ENCODE data around the gene NFYC.
A peak's percentile ranks its signal among the peaks of the same experiment; 100 is the strongest.

The NFYC gene

GRCh38 chr1:40773748-40774265 is 82.3 kb downstream of the NFYC start:
- 71 to 90% methylated on average over 4 to 5 of the region's 6 CpGs for whole genome bisulfite sequencing, 2 experiments (ENCODE audit: insufficient coverage in 2 of 2)
- Histone ChIP-seq H3K36me3 (ENCODE audit: control insufficient read depth, insufficient read depth, low read length) (peaks cover 28% of the 10 kb centered on the region), H3K4me3 (ENCODE audit: extremely low read depth, insufficient read depth, low read length, poor library complexity, severe bottlenecking) (no peak overlapping the region), H3K27ac (ENCODE audit: low read depth, low read length, severe bottlenecking) (no peak overlapping the region), H3K4me1 (ENCODE audit: control insufficient read depth, insufficient read depth, low read length, poor library complexity, severe bottlenecking) (peaks cover 4% of the 10 kb centered on the region), H3K9me3 (ENCODE audit: control insufficient read depth, low read length) (peaks cover 13% of the 10 kb centered on the region)

DNA sequence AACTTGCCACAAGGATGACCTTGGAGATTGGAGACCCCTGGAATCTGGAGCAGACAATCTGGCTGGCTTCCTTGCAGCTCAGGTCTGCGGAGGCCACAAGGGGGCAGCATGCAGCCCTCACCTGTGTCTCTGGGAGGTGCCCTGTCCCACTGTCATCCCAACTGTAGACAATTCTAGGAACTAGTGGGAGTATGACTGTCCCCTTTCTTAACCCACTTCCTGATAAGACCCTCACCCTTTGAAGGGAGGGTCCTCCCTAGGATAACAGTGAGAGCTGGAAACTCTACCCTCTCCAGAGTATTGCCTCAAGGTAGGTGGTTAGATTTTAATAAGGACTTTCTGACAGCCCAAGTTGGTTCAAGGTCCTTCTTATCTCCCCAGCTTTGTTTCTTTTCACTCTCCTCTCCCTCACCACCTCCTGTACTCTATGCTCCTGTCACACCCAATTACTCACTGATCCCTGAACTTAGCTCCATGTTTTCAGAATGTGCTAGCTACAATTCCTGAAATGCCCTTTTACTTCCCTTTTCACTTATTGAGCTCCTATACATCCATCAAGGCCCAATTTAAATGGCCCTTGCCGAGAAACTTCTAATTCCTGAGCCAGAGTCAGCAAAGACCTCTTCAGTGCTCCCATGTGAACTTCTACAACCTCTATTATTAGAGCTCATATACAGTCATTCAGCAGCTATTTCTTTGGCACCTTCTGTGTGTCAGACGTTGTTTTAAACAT is 82.9 kb downstream of the NFYC start:
- WGBS, 2 experiments (ENCODE audit: insufficient coverage in 2 of 2): 6 to 16% methylated on average over 2 of the region's 3 CpGs
- Histone ChIP-seq H3K36me3 (ENCODE audit: control insufficient read depth, insufficient read depth, low read length) (peaks cover 22% of the 10 kb centered on the region), H3K9me3 (ENCODE audit: control insufficient read depth, low read length) (peaks cover 13% of the 10 kb centered on the region), H3K27ac (ENCODE audit: low read depth, low read length, severe bottlenecking) (no peak overlapping the region), H3K4me3 (ENCODE audit: extremely low read depth, insufficient read depth, low read length, poor library complexity, severe bottlenecking) (no peak overlapping the region), H3K4me1 (ENCODE audit: control insufficient read depth, insufficient read depth, low read length, poor library complexity, severe bottlenecking) (peaks cover 4% of the 10 kb centered on the region)

- peaks cover 10% of the 10 kb centered on the region for H3K36me3 ChIP-seq (ENCODE audit: control insufficient read depth, insufficient read depth, low read length)
- H3K4me1 ChIP-seq (ENCODE audit: control insufficient read depth, insufficient read depth, low read length, poor library complexity, severe bottlenecking): no peaks in the 10 kb centered on the region
- no peak overlapping the region for H3K27ac ChIP-seq (ENCODE audit: low read depth, low read length, severe bottlenecking)
- 87 to 100% methylated on average over 2 to 3 of the region's 4 CpGs for WGBS, 2 experiments (ENCODE audit: insufficient coverage in 2 of 2)
- H3K9me3 ChIP-seq (ENCODE audit: control insufficient read depth, low read length): peaks cover 13% of the 10 kb centered on the region
- no peak overlapping the region for H3K4me3 ChIP-seq (ENCODE audit: extremely low read depth, insufficient read depth, low read length, poor library complexity, severe bottlenecking)
Measured at GRCh38 chr1:40776236-40777072, 85.0 kb downstream of the NFYC start.

DNA sequence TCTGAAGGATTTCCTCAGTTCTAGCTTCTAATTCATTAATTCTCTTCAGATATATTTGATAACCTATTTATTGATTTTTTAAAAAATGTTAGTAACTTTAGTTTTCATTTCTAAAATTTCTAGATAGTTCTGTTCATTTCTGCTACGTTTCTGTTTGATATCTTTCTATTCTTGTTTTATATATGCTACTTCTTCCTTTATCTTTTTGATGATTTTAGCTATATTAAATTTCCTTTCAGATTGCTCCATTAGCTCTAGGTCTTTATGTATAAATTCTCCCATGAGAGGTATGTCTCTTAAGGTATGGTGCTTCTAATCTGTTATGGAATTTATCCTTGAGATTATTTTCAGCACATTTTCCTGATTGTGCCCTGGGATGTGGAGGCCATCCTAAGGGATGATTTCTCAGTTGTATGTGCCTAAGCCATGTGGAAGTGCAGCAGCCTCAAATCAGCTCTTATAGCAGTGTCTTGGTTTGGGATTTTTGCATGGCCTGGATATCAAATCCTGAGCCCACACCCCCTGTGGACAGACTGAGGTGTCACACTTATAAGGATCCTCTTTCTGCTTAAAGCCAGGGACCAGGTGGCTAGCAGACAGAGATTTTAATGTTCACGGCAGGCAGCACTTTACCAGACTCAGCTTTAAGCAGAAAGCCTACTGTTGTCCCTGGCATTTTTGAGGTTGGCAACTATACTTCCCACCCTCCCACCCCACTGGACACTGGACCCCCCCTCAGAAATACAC is 85.9 kb downstream of the NFYC start:
- 100% methylated on average over 1 of the region's 2 CpGs for WGBS, 2 experiments (ENCODE audit: insufficient coverage in 2 of 2)
- Histone ChIP-seq H3K4me3 (ENCODE audit: extremely low read depth, insufficient read depth, low read length, poor library complexity, severe bottlenecking) (no peak overlapping the region), H3K27ac (ENCODE audit: low read depth, low read length, severe bottlenecking) (no peak overlapping the region), H3K4me1 (ENCODE audit: control insufficient read depth, insufficient read depth, low read length, poor library complexity, severe bottlenecking) (peaks cover under 1% of the 10 kb centered on the region), H3K9me3 (ENCODE audit: control insufficient read depth, low read length) (peaks cover 13% of the 10 kb centered on the region), H3K36me3 (ENCODE audit: control insufficient read depth, insufficient read depth, low read length) (peaks cover 8% of the 10 kb centered on the region)

GRCh38 chr1:40780678-40781607 is 89.4 kb downstream of the NFYC start:
- H3K9me3 ChIP-seq (ENCODE audit: control insufficient read depth, low read length): peaks cover 13% of the 10 kb centered on the region
- 78 to 89% methylated on average over 6 to 9 of the region's 11 CpGs for WGBS, 2 experiments (ENCODE audit: insufficient coverage in 2 of 2)
- no peak overlapping the region for H3K27ac ChIP-seq (ENCODE audit: low read depth, low read length, severe bottlenecking)
- H3K4me1 ChIP-seq (ENCODE audit: control insufficient read depth, insufficient read depth, low read length, poor library complexity, severe bottlenecking): peaks cover 7% of the 10 kb centered on the region
- H3K36me3 ChIP-seq (ENCODE audit: control insufficient read depth, insufficient read depth, low read length): peaks cover 4% of the 10 kb centered on the region
- H3K4me3 ChIP-seq (ENCODE audit: extremely low read depth, insufficient read depth, low read length, poor library complexity, severe bottlenecking): no peak overlapping the region

DNA sequence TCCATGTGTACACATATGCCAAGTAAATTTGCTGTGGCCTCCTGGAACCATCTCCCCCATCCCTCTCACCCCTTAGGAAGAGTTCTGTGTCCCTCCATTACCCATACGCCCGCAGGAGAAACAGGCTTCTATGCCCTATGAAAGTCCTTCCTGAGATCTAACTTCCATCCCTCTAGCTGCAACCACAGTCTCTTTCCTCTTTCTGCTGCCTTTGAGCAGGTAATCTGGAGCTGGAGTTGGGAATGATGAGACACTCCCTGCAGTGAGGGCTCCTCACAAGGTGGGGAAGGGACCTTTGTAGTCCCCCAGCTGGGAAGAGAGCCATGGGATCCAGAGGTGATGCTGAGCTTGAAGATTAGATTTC is 90.1 kb downstream of the NFYC start:
- Histone ChIP-seq H3K9me3 (ENCODE audit: control insufficient read depth, low read length) (peaks cover 7% of the 10 kb centered on the region), H3K27ac (ENCODE audit: low read depth, low read length, severe bottlenecking) (no peak overlapping the region), H3K4me1 (ENCODE audit: control insufficient read depth, insufficient read depth, low read length, poor library complexity, severe bottlenecking) (peaks cover 7% of the 10 kb centered on the region), H3K36me3 (ENCODE audit: control insufficient read depth, insufficient read depth, low read length) (no peaks in the 10 kb centered on the region), H3K4me3 (ENCODE audit: extremely low read depth, insufficient read depth, low read length, poor library complexity, severe bottlenecking) (no peak overlapping the region)
- 95 to 100% methylated on average over 2 of the region's 2 CpGs for WGBS, 2 experiments (ENCODE audit: insufficient coverage in 2 of 2)

DNA sequence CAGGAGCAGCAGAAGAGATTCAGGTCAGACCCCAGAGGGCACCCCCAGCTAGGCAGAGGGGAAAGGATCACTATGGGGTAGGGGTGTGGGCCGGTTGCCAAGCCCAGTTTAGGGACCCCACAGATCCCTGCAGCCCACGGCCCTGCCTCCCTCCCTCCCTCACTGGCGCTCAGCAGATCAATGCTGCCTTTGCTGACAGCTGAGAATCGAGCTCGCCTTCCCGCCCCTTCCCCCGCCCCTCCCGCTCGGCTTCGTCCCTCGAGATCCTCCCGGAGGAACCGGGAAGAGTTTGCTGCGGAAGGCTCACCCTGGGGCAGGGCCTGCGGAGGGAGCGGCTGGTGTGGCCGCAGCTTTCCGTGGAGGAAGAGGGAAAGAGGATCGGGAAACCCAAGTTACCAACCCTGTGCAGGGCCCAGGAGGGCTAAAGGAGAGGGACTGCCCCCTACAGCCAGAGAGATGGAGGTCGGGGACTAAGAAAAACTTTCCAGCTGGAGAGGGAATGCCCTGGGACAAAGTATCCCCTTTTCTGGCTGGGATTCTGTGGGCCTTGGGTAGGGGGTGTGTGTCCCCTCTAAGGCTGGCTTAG is 91.0 kb downstream of the NFYC start:
- WGBS, 2 experiments (ENCODE audit: insufficient coverage in 2 of 2): 2 to 6% methylated on average over 9 to 11 of the region's 20 CpGs
- Histone ChIP-seq H3K9me3 (ENCODE audit: control insufficient read depth, low read length) (peaks cover 1% of the 10 kb centered on the region), H3K4me3 (ENCODE audit: extremely low read depth, insufficient read depth, low read length, poor library complexity, severe bottlenecking) (no peak overlapping the region), H3K27ac (ENCODE audit: low read depth, low read length, severe bottlenecking) (no peak overlapping the region), H3K4me1 (ENCODE audit: control insufficient read depth, insufficient read depth, low read length, poor library complexity, severe bottlenecking) (peaks cover 7% of the 10 kb centered on the region), H3K36me3 (ENCODE audit: control insufficient read depth, insufficient read depth, low read length) (no peaks in the 10 kb centered on the region)

DNA sequence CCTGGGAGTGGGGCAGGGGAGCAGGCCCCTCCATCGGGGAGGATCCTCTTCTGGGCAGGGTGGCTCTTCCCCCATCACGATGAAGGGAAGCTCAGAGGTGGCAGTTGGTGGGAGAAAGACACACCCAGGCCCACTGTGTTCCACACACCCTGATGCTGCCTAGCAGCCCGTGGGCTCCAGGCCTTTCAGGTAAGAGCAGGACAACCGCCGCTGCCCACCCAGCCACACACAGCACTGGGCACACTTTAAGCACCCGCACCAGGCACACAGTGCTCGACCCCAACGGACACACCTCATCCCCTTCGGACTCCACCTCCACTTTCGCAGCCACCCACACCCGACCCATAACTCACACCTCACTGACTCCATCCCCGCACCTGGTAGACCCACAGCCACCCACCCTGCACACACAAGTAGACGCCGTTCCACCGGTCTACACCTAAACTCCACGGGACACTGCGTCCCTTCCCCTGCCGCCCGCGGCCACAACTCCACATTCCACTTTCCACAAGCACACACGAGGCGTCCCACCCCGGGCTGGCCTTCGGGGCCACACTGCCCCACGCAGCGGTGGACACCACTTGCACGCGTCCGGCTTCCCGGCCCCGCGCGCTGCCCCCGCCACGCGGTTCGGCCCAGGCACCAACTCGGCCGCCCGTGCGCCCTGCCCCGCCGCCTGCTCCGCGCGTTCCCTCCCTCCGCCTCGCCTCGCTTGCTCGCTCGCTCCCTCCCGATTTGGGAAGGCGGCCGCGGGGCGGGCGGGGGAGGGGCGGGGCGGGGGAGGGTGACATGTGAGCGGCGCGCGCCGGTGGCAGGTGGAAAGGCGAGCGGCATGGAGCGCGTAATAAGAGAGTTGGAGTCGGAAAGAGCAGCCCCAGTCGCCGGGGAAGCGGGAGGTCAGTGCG is 91.7 kb downstream of the NFYC start, which contains the start of gene KCNQ4:
Gene KCNQ4, plus strand, starts transcription at position 787 of the 905 bp plus-strand sequence. CDS start 307 bp downstream, outside the sequence.
- H3K36me3 ChIP-seq (ENCODE audit: control insufficient read depth, insufficient read depth, low read length): no peaks in the 10 kb centered on the region
- no peak within 1 kb of the TSS for H3K27ac ChIP-seq (ENCODE audit: low read depth, low read length, severe bottlenecking)
- H3K9me3 ChIP-seq (ENCODE audit: control insufficient read depth, low read length): no peaks in the 10 kb centered on the region
- H3K4me3 ChIP-seq (ENCODE audit: extremely low read depth, insufficient read depth, low read length, poor library complexity, severe bottlenecking): peak within 1 kb of the TSS; percentile 22
- WGBS, 2 experiments (ENCODE audit: insufficient coverage in 2 of 2): 5 to 6% methylated on average over 39 to 44 of the region's 73 CpGs
- H3K4me1 ChIP-seq (ENCODE audit: control insufficient read depth, insufficient read depth, low read length, poor library complexity, severe bottlenecking): peaks cover 12% of the 10 kb centered on the region

Data from mesodermal cell (in vitro differentiated cells).